SK-N-SH (cell line): ENCODE results near the gene MILR1. TPM values are rescaled to one million over a fixed set of nuclear protein-coding genes. Genes with fewer than 3 reads are reported as not detected.

Source experiments
- CTCF ChIA-PET: fragments of 300-600, 350-600 bp; formaldehyde crosslinking; extraction: SDS; loops from one replicate; lab custom pipeline; 2021; lab: Yijun Ruan, JAX
- POLR2A ChIA-PET: fragments of 350-600 bp; sonication (Branson Sonifier 250); formaldehyde crosslinking; extraction: SDS; loops from one replicate; lab custom pipeline; 2020; ENCODE audit warnings: antibody characterized with exemption, inconsistent platforms; lab: Yijun Ruan, JAX
- DNase-seq: peaks from one replicate; pipeline ENCODE4 v3.0.0; 2012
- H2AFZ ChIP-seq: fragments of 200-600 bp; sonication (generic); 2 replicates; pipeline ENCODE4 v1.8.1; 2016; ENCODE audit warnings: antibody characterized with exemption, mild to moderate bottlenecking, low read depth
- H3F3A ChIP-seq: fragments of 200-600 bp; sonication (generic); replicated peaks from 2 replicates; pipeline ENCODE3; 2016; ENCODE audit warnings: antibody characterized with exemption, mild to moderate bottlenecking; ENCODE audit not compliant: insufficient read depth
- H3K27ac ChIP-seq, 2 experiments: fragments of 200-500 bp in 1 of 2; fragments of 200-600 bp in 1 of 2; sonication (Bioruptor generic) in 1 of 2; sonication (generic), shearing (Covaris generic) in 1 of 2; 2 replicates each; pipeline versions ENCODE4 v1.5.1 to v1.6.1; 2014 to 2016; ENCODE audit warnings: low read depth in 2 of 2, inconsistent platforms in 1 of 2, low read length in 1 of 2, mild to moderate bottlenecking in 1 of 2, mixed read lengths in 1 of 2
- H3K27me3 ChIP-seq: fragments of 200-600 bp; sonication (generic), shearing (Covaris generic); 2 replicates; pipeline ENCODE4 v1.6.1; 2016; ENCODE audit warnings: mixed run types; ENCODE audit not compliant: insufficient read depth
- H3K36me3 ChIP-seq, 2 experiments: fragments of 200-500 bp in 1 of 2; fragments of 200-600 bp in 1 of 2; sonication (Bioruptor generic) in 1 of 2; sonication (generic) in 1 of 2; replicated peaks in 1 of 2; 2 replicates each; pipeline versions ENCODE3 to v1.5.1; 2014 to 2016; ENCODE audit warnings: low read length in 1 of 2, mild to moderate bottlenecking in 1 of 2; ENCODE audit not compliant: insufficient read depth in 2 of 2, control insufficient read depth in 1 of 2
- H3K4me1 ChIP-seq, 2 experiments: fragments of 200-500 bp in 1 of 2; fragments of 200-600 bp in 1 of 2; sonication (Bioruptor generic) in 1 of 2; sonication (generic), shearing (Covaris generic) in 1 of 2; 2 replicates each; pipeline versions ENCODE4 v1.5.1 to v1.6.1; 2014 to 2016; ENCODE audit warnings: low read depth in 1 of 2, low read length in 1 of 2, mixed run types in 1 of 2; ENCODE audit not compliant: insufficient read depth in 2 of 2, control insufficient read depth in 1 of 2
- H3K4me2 ChIP-seq: fragments of 200-600 bp; sonication (generic), shearing (Covaris generic); 2 replicates; pipeline ENCODE4 v1.6.1; 2017; ENCODE audit warnings: mixed run types
- H3K4me3 ChIP-seq, 2 experiments: fragments of 200-500 bp in 1 of 2; fragments of 200-600 bp in 1 of 2; sonication (Bioruptor generic) in 1 of 2; sonication (generic), shearing (Covaris generic) in 1 of 2; 2 replicates each; pipeline versions ENCODE4 v1.5.1 to v1.8.1; 2014 to 2016; ENCODE audit warnings: low read depth in 2 of 2, inconsistent platforms in 1 of 2, low read length in 1 of 2, mild to moderate bottlenecking in 1 of 2, mixed read lengths in 1 of 2, moderate library complexity in 1 of 2
- H3K79me2 ChIP-seq: fragments of 200-600 bp; sonication (generic); 2 replicates; pipeline ENCODE4 v1.8.1; 2017; ENCODE audit warnings: mild to moderate bottlenecking; ENCODE audit not compliant: insufficient read depth
- H3K9ac ChIP-seq: fragments of 200-600 bp; sonication (generic); 2 replicates; pipeline ENCODE4 v1.6.1; 2017; ENCODE audit warnings: mixed run types
- H3K9me2 ChIP-seq: fragments of 200-600 bp; sonication (generic); 2 replicates; pipeline ENCODE4 v1.6.1; 2017; ENCODE audit warnings: mixed run types
- H3K9me3 ChIP-seq: fragments of 200-600 bp; sonication (generic); 2 replicates; pipeline ENCODE4 v1.6.1; 2017; ENCODE audit warnings: mixed run types, mild to moderate bottlenecking, moderate library complexity
- H4K20me1 ChIP-seq: fragments of 200-600 bp; sonication (generic); 2 replicates; pipeline ENCODE4 v1.6.1; 2017; ENCODE audit warnings: mild to moderate bottlenecking, mixed run types; ENCODE audit not compliant: insufficient read depth
- FOSL2 ChIP-seq: IDR thresholded peaks from 2 replicates; pipeline ENCODE4 v1.4.0; 2012; ENCODE audit warnings: low read depth, mild to moderate bottlenecking, moderate library complexity, borderline replicate concordance
- FOXM1 ChIP-seq: IDR thresholded peaks from 2 replicates; pipeline ENCODE4 v1.4.0; 2012; ENCODE audit warnings: low read depth, mild to moderate bottlenecking
- GATA2 ChIP-seq: sonication (generic); formaldehyde crosslinking; IDR thresholded peaks from 2 replicates; pipeline ENCODE4 v1.5.0; 2020; ENCODE audit warnings: mild to moderate bottlenecking, missing genetic modification reagents
- IRF3 ChIP-seq: fragments of 150-350 bp; IDR thresholded peaks from 2 replicates; pipeline ENCODE4 v1.6.1; 2016; ENCODE audit warnings: mild to moderate bottlenecking, low read depth, low read length
- JUND ChIP-seq: IDR thresholded peaks from 2 replicates; pipeline ENCODE4 v1.4.0; 2012
- MAX ChIP-seq: IDR thresholded peaks from 2 replicates; pipeline ENCODE4 v1.4.0; 2012; ENCODE audit warnings: low read depth
- MEF2A ChIP-seq: IDR thresholded peaks from 2 replicates; pipeline ENCODE4 v1.4.0; 2012; ENCODE audit warnings: low read depth, borderline replicate concordance
- PBX3 ChIP-seq: IDR thresholded peaks from 2 replicates; pipeline ENCODE4; 2012
- POLR2AphosphoS5 ChIP-seq: IDR thresholded peaks from 2 replicates; pipeline ENCODE4 v1.6.1; 2012; ENCODE audit warnings: low read depth, low read length
- RAD21 ChIP-seq: IDR thresholded peaks from 2 replicates; pipeline ENCODE4 v1.6.1; 2012; ENCODE audit warnings: mild to moderate bottlenecking, low read length
- RCOR1 ChIP-seq: fragments of 150-350 bp; IDR thresholded peaks from 2 replicates; pipeline ENCODE4 v1.6.1; 2017; ENCODE audit warnings: antibody characterized with exemption, low read length
- REST ChIP-seq: IDR thresholded peaks from 2 replicates; pipeline ENCODE4 v1.6.1; 2012; ENCODE audit warnings: mild to moderate bottlenecking, low read depth, low read length, moderate library complexity
- RFX5 ChIP-seq: IDR thresholded peaks from 2 replicates; pipeline ENCODE4 v1.6.1; 2012; ENCODE audit warnings: mild to moderate bottlenecking, improper control_type of control experiment, low read length
- RXRA ChIP-seq: IDR thresholded peaks from 2 replicates; pipeline ENCODE4 v1.4.0; 2012; ENCODE audit warnings: low read depth, mild to moderate bottlenecking, borderline replicate concordance
- SMC3 ChIP-seq: IDR thresholded peaks from 2 replicates; pipeline ENCODE4 v1.6.1; 2012; ENCODE audit warnings: low read depth, low read length, improper control_type of control experiment
- TAF1 ChIP-seq: IDR thresholded peaks from 2 replicates; pipeline ENCODE4 v1.6.1; 2012; ENCODE audit warnings: low read depth, mild to moderate bottlenecking, low read length, moderate library complexity, borderline replicate concordance
- TCF12 ChIP-seq: IDR thresholded peaks from 2 replicates; pipeline ENCODE4 v1.4.0; 2012
- YY1 ChIP-seq: IDR thresholded peaks from 2 replicates; pipeline ENCODE4 v1.4.0; 2012; ENCODE audit warnings: low read depth, mild to moderate bottlenecking
- WGBS: methylation state at CpG from one replicate; pipeline ENCODE4 v1.1.6; 2017; ENCODE audit warnings: low lambda C conversion rate; 5-methylcytosine and 5-hydroxymethylcytosine counted together
- polyA plus RNA-seq, 3 experiments: library from polyadenylated mRNA; depleted of rRNA; stranded (reverse); fragments of >200 nt; gene quantifications; 2 replicates each; pipeline ENCODE4 v1.2.3, GENCODE V29; 2012
- TF ChIP-seq, protein P1 (sequence below): IDR thresholded peaks from 2 replicates; pipeline ENCODE4 v1.4.0; 2012; ENCODE audit warnings: low read depth, borderline replicate concordance
- TF ChIP-seq, protein P2 (sequence below): fragments of 200-600 bp; sonication (generic); IDR thresholded peaks from 2 replicates; pipeline ENCODE4 v1.6.1; 2017; ENCODE audit warnings: antibody characterized with exemption, mild to moderate bottlenecking, moderate library complexity

Gene MILR1
- polyA plus RNA-seq, 1 of the 3 experiments (the other 2 are of a cell fraction) = 4.9 TPM

DNA sequence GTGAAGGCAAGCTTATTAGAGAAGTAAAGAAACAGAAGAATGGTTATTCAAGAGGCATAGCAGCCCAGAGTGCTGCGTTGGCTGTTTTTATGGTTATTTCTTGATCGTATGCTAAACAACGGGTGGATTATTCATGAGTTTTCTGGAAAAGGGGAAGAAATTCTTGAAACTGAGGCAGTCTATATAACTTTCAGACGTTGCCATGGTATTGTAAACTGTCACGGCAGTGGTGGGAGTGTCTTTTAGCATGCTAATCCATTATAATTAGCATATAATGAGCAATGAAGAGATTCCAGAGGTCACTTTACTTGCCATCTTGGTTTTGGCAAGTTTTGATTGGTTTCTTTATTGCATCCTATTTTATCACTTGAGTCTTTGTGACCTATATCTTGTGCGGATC lies 17.4 kb upstream of the MILR1 start (continued):
- TF ChIP-seq MEF2A (no peak), RCOR1 (no peak), FOXM1 (no peak), POLR2AphosphoS5 (no peak), PBX3 (no peak), JUND (no peak), RFX5 (no peak), RAD21 (no peak), SMC3 (no peak), YY1 (no peak), TAF1 (no peak), IRF3 (no peak), GATA2 (CRISPR knock-in tag) (no peak)

- H3F3A ChIP-seq = peaks cover 4% of the 10 kb centered on the region
- no peaks in the 10 kb centered on the region for H3K4me1 ChIP-seq
- no peaks in the 10 kb centered on the region for H3K27me3 ChIP-seq
- CTCF ChIA-PET = interaction anchor here (1.1 to 3.4 kb wide), 4 partner anchors 18 to 212 kb away, joined by 3 to 16 read pairs (median 3); no protein-coding TSS in a partner anchor
- H3K27ac ChIP-seq = no peak overlapping the region
- H3K9ac ChIP-seq = no peak overlapping the region
- no peak overlapping the region for H3K4me3 ChIP-seq
- H3K36me3 ChIP-seq = peaks cover 0 to 3% of the 10 kb centered on the region in 2 experiments
- 49% methylated on average over 5 of the region's 5 CpGs for WGBS
- H2AFZ ChIP-seq = no peak overlapping the region
- no peak for DNase-seq
- TF ChIP-seq RXRA (no peak), GATA2 (CRISPR knock-in tag) (no peak), RAD21 (no peak), RCOR1 (no peak), TAF1 (no peak), REST (no peak), PBX3 (no peak), FOSL2 (no peak), MAX (no peak), TCF12 (no peak)
- TF ChIP-seq, protein P1, sequence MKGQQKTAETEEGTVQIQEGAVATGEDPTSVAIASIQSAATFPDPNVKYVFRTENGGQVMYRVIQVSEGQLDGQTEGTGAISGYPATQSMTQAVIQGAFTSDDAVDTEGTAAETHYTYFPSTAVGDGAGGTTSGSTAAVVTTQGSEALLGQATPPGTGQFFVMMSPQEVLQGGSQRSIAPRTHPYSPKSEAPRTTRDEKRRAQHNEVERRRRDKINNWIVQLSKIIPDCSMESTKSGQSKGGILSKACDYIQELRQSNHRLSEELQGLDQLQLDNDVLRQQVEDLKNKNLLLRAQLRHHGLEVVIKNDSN = no peak
- TF ChIP-seq, protein P2, sequence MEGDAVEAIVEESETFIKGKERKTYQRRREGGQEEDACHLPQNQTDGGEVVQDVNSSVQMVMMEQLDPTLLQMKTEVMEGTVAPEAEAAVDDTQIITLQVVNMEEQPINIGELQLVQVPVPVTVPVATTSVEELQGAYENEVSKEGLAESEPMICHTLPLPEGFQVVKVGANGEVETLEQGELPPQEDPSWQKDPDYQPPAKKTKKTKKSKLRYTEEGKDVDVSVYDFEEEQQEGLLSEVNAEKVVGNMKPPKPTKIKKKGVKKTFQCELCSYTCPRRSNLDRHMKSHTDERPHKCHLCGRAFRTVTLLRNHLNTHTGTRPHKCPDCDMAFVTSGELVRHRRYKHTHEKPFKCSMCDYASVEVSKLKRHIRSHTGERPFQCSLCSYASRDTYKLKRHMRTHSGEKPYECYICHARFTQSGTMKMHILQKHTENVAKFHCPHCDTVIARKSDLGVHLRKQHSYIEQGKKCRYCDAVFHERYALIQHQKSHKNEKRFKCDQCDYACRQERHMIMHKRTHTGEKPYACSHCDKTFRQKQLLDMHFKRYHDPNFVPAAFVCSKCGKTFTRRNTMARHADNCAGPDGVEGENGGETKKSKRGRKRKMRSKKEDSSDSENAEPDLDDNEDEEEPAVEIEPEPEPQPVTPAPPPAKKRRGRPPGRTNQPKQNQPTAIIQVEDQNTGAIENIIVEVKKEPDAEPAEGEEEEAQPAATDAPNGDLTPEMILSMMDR = no peak
- POLR2A ChIA-PET = no interaction called here
- H3K9me2 ChIP-seq = no peaks in the 10 kb centered on the region
- no peak overlapping the region for H3K4me2 ChIP-seq
- H3K79me2 ChIP-seq = no peaks in the 10 kb centered on the region
- H3K9me3 ChIP-seq = peaks cover 22% of the 10 kb centered on the region; the same call in 1 of the 2 replicates
- H4K20me1 ChIP-seq = no peaks in the 10 kb centered on the region
Observed at GRCh38 chr17:64437944-64438525, 10.9 kb upstream of the MILR1 start.
